Gastroesophageal sphincter (tissue), 4 donors: Measurements from ENCODE around the gene TRIM38. TPM values are rescaled to one million over a fixed set of nuclear protein-coding genes. Genes with fewer than 3 reads are reported as not detected.

Source experiments
- ATAC-seq: fragments of 150-250 bp; one replicate; pipeline ENCODE4 v1.9.1; 2016; ENCODE audit warnings: mild to moderate bottlenecking, moderate library complexity
- H3K27ac ChIP-seq, 4 donors: fragments of 200-600 bp; sonication (generic) in 3 of 4; 1 replicate in 3 of 4; 2 replicates in 1 of 4; pipeline ENCODE4 v1.5.1; 2016 to 2019
- H3K27me3 ChIP-seq: fragments of 200-600 bp; sonication (generic); one replicate; pipeline ENCODE4 v1.5.1; 2019
- H3K36me3 ChIP-seq, 2 donors: fragments of 200-600 bp; sonication (generic); one replicate each; pipeline ENCODE4 v1.5.1; 2019; ENCODE audit warnings: control low read depth in 1 of 2
- H3K4me1 ChIP-seq, 3 donors: fragments of 200-600 bp; sonication (generic); 1 replicate in 2 of 3; 2 replicates in 1 of 3; pipeline ENCODE4 v1.5.1; 2016 to 2019; ENCODE audit warnings: control low read depth in 2 of 3
- H3K4me3 ChIP-seq, 2 donors: fragments of 200-600 bp; sonication (generic); one replicate each; pipeline ENCODE4 v1.5.1; 2019; ENCODE audit warnings: mild to moderate bottlenecking in 1 of 2, moderate library complexity in 1 of 2
- H3K9me3 ChIP-seq, 3 donors: fragments of 200-600 bp; sonication (generic); one replicate each; pipeline ENCODE4 v1.5.1; 2017 to 2019; ENCODE audit warnings: control low read depth in 2 of 3
- EP300 ChIP-seq: sonication (generic); formaldehyde crosslinking; IDR thresholded peaks from one replicate; pipeline ENCODE4 v1.6.1; 2017; ENCODE audit warnings: antibody characterized with exemption, mild to moderate bottlenecking
- POLR2A ChIP-seq, 2 donors: fragments of 450-650 bp; IDR thresholded peaks; one replicate each; pipeline ENCODE4 v1.6.1; 2017; ENCODE audit warnings: antibody characterized with exemption in 2 of 2, mild to moderate bottlenecking in 2 of 2, moderate library complexity in 1 of 2
- POLR2AphosphoS5 ChIP-seq: sonication (generic); formaldehyde crosslinking; IDR thresholded peaks from one replicate; pipeline ENCODE4 v1.6.1; 2017; ENCODE audit warnings: antibody characterized with exemption
- WGBS, 2 donors: methylation state at CpG; one replicate each; pipeline ENCODE4 v1.1.5; 2018; ENCODE audit warnings: low coverage in 1 of 2; 5-methylcytosine and 5-hydroxymethylcytosine counted together
- total RNA-seq, 4 donors: library from RNA; depleted of rRNA; stranded (reverse); fragments of >200 nt; gene quantifications; one replicate each; pipeline ENCODE4 v1.1.0, GENCODE V29; 2016
- TF ChIP-seq, protein P1 (sequence below), 4 experiments: fragments of 200-600 bp in 2 of 4; fragments of 450-650 bp in 2 of 4; sonication (generic) in 1 of 4; IDR thresholded peaks; one replicate each; pipeline ENCODE4 v1.5.1; 2017 to 2019; ENCODE audit warnings: antibody characterized with exemption in 4 of 4, mild to moderate bottlenecking in 2 of 4, moderate library complexity in 2 of 4

TRIM38 gene
- total RNA-seq, 4 donors from 2014 or later = 6.1 to 10.4 (median 8.2) TPM

- no peaks in the 10 kb centered on the region for H3K4me1 ChIP-seq
- TF ChIP-seq, protein P1, sequence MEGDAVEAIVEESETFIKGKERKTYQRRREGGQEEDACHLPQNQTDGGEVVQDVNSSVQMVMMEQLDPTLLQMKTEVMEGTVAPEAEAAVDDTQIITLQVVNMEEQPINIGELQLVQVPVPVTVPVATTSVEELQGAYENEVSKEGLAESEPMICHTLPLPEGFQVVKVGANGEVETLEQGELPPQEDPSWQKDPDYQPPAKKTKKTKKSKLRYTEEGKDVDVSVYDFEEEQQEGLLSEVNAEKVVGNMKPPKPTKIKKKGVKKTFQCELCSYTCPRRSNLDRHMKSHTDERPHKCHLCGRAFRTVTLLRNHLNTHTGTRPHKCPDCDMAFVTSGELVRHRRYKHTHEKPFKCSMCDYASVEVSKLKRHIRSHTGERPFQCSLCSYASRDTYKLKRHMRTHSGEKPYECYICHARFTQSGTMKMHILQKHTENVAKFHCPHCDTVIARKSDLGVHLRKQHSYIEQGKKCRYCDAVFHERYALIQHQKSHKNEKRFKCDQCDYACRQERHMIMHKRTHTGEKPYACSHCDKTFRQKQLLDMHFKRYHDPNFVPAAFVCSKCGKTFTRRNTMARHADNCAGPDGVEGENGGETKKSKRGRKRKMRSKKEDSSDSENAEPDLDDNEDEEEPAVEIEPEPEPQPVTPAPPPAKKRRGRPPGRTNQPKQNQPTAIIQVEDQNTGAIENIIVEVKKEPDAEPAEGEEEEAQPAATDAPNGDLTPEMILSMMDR (IDR thresholded peaks at IDR 0.05) = no peak
- TF ChIP-seq POLR2AphosphoS5 (no peak), EP300 (no peak), POLR2A (IDR thresholded peaks at IDR 0.05) (no peak)
- no peaks in the 10 kb centered on the region for H3K36me3 ChIP-seq
- no peak for ATAC-seq
- no peak overlapping the region for H3K27ac ChIP-seq
- H3K27me3 ChIP-seq = peaks cover 20% of the 10 kb centered on the region
- no peaks in the 10 kb centered on the region for H3K9me3 ChIP-seq
- 80% methylated on average over 1 of the region's 1 CpG; no CpG with 5 or more reads in 1 of the 2 donors for WGBS, 2 donors
- no peak overlapping the region for H3K4me3 ChIP-seq
These were observed 7.8 kb upstream of the TRIM38 start for GRCh38 chr6:25954756-25955155.

GRCh38 chr6:25956226-25956625, 6.4 kb upstream of the TRIM38 start:
- no peak for ATAC-seq
- 27 to 50% methylated on average over 1 to 3 of the region's 3 CpGs for WGBS, 2 donors
- H3K36me3 ChIP-seq = no peaks in the 10 kb centered on the region
- TF ChIP-seq, protein P1 (IDR thresholded peaks at IDR 0.05) = no peak
- TF ChIP-seq POLR2A (IDR thresholded peaks at IDR 0.05) (no peak), POLR2AphosphoS5 (no peak), EP300 (no peak)
- no peaks in the 10 kb centered on the region for H3K4me1 ChIP-seq
- no peaks in the 10 kb centered on the region for H3K9me3 ChIP-seq
- H3K27ac ChIP-seq = no peak overlapping the region
- H3K27me3 ChIP-seq = peaks cover 20% of the 10 kb centered on the region
- H3K4me3 ChIP-seq = no peak overlapping the region

- TF ChIP-seq, protein P1 (IDR thresholded peaks at IDR 0.05) = no peak
- TF ChIP-seq POLR2A (IDR thresholded peaks at IDR 0.05) (no peak), POLR2AphosphoS5 (no peak), EP300 (no peak)
- Histone ChIP-seq H3K4me1 (peaks cover 0 to 19% (median 6%) of the 10 kb centered on the region in 3 donors), H3K9me3 (no peaks in the 10 kb centered on the region), H3K27ac (no peak overlapping the region), H3K4me3 (no peak overlapping the region), H3K36me3 (no peaks in the 10 kb centered on the region), H3K27me3 (peaks cover 10% of the 10 kb centered on the region)
- WGBS, 2 donors = 76 to 85% methylated on average over 2 of the region's 3 CpGs
- no peak for ATAC-seq
These were observed 3.9 kb upstream of the TRIM38 start for GRCh38 chr6:25958700-25959162.

DNA sequence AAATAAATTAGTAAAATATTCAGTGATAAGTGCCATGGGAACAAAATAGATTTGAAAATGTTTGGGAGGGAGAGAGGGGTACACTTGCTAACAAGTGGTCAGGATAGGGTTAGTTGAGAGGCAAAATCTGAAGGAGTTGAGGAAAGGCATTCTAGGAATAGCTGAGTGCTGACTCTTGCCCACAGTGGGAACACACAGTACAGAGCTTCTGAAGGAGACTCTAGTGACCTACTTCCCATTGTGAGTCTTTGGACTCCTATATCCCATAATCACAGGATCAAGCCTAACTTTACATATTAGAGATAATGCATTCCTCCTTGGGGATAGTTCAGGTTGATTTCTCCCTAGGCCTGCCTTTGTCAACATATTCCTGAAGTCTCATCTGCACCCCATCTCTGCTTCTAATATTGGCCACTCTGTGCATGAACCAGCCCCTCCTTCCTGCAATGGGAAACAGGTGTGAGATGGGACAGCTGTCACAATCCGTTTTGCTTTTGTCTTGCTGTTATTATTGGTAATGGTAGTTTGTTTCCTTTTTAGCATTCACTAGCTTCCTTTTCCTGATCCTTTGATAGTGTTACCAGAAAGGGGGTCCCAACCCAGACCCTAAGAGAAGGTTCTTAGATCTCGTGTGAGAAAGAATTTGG, 2.6 kb upstream of the TRIM38 start:
- Histone ChIP-seq H3K27me3 (peaks cover 6% of the 10 kb centered on the region), H3K4me1 (peaks cover 0 to 32% (median 10%) of the 10 kb centered on the region in 3 donors), H3K4me3 (no peak overlapping the region), H3K9me3 (no peaks in the 10 kb centered on the region), H3K27ac (no peak overlapping the region), H3K36me3 (peaks cover 0 to 5% of the 10 kb centered on the region in 2 donors)
- ATAC-seq = no peak
- TF ChIP-seq POLR2A (IDR thresholded peaks at IDR 0.05) (no peak), EP300 (no peak), POLR2AphosphoS5 (no peak)
- TF ChIP-seq, protein P1 (IDR thresholded peaks at IDR 0.05) = no peak
- WGBS, 2 donors = 33 to 59% methylated on average over 2 of the region's 2 CpGs

- no peak for ATAC-seq
- Histone ChIP-seq H3K36me3 (peaks cover 0 to 11% of the 10 kb centered on the region in 2 donors), H3K4me1 (peaks cover 0 to 39% (median 13%) of the 10 kb centered on the region in 3 donors), H3K4me3 (no peak overlapping the region), H3K9me3 (no peaks in the 10 kb centered on the region), H3K27me3 (no peaks in the 10 kb centered on the region), H3K27ac (no peak overlapping the region)
- TF ChIP-seq POLR2AphosphoS5 = no peak
- TF ChIP-seq EP300 = no peak
- no peak for TF ChIP-seq POLR2A (IDR thresholded peaks at IDR 0.05)
- TF ChIP-seq, protein P1 (IDR thresholded peaks at IDR 0.05) = no peak
- 94% methylated on average over 2 to 3 of the region's 3 CpGs for WGBS, 2 donors
These were observed 1.9 kb upstream of the TRIM38 start for GRCh38 chr6:25960734-25961133.
